ENCODE measurements around the gene HCRTR1.

Gene HCRTR1

DNA sequence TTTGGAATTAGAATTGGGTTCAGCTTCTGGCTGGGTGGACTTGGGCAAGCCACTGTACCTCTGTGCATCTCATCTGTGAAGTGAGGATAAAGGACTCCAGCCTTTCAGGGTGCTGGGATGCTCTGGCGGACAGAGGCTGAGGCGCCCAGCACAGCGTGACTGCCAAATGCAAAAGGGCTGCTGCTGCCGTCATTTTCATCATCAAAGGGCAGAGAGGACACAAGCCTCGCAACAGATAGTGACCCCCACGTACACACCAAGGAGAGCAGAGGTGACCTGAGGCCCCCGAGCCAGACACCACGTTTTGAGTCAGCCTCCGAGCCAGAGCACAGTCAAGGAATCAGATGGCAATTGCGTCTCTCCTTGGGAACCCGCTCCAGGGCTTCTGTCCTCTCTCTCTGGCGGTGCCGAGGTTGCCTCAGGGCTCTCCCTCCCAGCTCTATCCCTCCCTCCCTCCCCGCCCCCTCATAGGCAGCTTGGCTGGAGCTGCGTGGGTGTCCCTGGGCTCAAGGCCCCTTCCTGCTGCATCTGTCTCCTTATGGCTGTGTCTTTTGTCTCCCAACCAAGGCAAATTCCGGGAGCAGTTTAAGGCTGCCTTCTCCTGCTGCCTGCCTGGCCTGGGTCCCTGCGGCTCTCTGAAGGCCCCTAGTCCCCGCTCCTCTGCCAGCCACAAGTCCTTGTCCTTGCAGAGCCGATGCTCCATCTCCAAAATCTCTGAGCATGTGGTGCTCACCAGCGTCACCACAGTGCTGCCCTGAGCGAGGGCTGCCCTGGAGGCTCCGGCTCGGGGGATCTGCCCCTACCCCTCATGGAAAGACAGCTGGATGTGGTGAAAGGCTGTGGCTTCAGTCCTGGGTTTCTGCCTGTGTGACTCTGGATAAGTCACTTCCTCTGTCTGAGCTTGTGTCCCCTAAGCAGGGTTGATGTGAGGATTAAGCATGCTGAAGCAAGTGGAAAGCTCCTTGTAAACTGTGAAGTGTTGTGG is 9.0 kb downstream of the HCRTR1 start:
- ATAC-seq = no peak

DNA sequence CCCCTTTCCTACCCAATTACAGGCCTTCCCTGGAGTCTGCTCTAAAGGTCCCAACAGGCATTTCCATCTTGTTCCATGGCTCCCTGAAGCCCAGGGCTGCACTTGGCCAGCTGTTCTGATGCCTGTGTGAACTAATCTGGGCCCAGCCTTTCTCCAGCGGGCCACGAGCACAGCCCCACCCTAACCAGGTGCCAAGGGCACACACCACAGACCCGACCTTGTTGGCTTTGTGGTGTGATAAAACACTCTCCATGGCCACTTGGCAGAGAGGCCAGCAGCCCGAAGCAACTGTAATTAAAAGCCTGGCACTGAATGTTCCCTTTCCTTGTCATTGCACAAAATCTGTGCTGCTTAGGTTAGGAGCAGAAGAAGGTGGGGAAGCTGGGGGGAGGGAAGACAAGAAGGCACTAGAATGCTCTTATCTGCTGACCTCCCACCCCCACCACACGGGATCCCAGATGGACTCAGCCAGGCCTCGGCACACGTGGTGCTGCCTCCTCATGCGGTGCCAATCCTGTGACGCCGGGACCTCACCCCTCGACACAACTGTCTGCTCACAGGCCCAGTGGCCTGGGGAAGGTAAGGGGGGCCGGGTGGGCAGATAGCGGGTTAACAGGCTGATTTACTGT is 9.9 kb downstream of the HCRTR1 start:
- no peak for ATAC-seq

DNA sequence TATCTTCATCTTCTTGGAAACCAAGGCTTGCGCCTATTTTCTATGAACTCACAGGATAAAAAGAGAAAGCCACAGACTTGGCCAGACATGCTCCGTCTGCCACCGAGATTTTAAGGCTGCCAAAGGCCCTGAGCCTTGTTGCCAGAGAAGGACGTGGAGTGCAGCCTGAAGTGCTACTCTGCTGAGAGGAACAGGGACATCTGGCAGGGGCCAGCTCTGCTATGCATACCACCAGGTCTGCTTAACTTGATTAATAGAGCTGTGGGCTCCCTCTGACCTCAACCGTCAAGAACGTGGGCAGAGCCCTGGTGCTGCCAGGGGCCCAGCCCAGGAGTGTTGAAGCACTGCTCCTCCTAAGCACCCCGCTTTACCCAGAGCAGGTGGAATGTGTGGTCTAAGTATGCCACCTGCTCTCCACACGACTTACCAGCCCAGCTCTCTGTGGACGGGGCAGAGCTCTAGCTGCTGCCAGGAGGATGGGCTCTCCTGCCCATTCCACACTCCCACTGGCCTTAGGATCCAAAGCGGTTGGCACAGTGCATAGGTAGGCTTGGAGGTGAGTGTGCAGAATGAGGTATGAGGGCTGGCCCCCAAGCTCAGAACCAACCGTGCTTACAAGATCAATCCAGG is 10.6 kb downstream of the HCRTR1 start:
- no peak for ATAC-seq

DNA sequence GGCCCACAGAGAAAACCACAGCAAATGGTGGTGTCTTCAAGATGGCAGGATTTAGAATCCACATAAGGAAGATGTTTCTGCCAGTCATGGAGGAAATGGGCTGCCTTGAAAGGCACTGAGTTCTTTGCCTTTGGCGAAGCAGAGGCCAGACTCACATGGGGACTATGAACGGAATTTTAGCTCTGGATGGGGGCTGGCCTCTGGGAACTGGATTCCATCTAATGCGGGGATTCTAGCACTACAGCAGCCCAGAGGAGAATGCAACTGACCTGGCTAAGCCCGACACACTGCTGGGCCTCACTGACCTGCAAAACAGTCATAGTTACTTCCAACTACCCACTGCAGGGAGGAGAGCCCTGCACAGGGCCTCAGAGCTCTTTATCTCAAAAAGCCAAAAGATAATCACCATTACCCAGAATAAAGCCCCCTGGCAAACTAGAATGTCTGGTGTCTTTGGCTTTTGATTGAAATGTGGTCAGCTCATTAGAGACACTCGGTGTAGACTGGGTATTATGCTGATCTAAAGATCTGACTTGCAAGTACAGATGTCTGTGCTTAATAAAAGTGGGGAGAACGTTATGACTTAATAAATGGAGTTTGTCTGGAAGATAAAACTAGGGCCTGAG is 11.6 kb downstream of the HCRTR1 start:
- no peak for ATAC-seq

DNA sequence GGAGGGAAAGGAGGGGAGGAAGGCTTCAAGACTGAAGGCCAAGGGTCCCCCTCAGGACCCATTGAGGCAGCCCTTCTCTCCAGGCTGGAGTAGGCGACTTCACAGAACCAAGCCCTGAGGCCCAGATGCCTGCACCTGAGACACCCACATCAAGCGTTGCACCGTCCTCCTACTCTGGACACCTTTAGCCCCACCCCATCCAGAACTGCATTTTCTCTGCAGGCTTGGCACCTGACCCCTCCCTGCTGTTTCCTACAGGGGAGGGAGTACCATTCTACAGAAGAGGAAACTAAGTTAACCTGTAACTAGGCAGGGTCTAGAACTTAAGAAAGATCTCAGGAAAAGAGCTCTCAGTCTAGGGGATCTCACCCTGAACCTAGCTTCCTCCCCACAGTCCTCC is 15.2 kb downstream of the HCRTR1 start:
- ATAC-seq = no peak

DNA sequence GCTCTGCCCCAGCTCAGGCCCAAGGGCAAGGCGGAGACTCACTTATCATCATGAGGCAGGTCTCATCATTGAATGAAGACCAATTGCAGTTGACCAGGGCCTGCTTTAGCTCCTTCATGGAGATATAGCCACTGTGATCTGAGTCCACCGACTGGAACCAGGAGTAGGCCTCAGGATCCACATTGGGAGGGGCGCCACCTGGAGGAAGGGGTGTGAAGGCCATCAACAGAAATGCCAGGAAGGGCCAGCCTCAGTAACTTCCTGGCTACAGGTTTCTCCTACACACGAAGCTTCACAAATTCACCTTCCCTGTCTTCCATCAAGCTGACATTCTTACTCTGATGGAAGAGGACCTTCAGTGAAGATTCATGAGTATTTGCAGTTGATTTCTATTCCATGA is 15.6 kb downstream of the HCRTR1 start:
- ATAC-seq = no peak

DNA sequence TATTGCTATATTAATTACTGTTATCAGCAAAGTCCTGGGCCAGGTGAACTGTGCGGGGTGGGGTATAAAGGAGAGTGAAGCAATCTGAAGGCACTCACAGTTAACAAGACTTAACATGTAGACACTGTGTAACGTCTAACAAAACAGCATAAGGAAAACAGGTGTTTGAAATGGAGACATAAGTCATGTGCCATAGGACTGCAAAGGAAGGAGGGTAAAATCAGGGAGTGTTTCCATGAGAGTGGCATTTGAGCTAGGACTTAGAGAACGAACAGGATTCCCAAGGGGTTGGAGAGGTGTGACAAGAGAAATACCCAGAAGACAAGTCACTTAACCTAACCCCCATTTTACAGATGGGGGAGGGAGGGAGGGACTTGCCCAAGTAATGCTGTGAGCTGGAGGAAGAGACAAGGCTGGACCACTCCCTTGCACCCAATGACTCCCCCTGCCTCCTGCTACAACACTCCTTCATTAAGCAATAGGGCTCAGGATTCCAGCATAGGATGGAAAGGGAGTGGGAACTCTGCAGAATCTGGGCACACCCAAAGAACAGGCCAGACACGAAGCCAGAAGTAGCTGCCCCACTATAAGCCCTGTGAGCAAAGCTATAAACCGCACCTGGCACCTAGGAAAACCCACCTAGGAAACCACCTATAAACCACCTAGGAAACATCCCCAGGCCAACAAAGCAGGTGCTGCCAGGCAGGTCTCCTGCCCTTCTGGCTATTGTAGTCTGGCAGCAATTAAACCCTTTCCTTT is 20.6 kb downstream of the HCRTR1 start:
- no peak for ATAC-seq

DNA sequence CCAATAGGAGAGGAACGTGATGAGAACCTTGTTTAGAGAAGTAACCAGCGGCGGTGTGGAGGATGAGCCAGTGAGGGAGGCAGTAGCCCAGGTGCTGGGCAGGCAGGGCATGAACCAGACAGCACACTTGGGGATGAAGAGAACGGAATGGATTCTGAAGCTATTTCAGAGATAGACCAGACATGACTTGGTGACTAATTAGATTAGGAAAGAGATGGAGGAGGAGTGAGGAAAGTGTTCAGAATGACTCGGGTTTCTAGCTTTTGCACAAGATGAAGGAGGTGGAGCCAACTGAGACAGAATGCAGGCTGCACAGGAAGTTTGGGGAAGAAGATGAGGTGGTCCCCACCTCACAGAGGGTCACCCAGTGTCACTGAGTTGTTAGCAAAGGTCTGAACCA is 22.1 kb downstream of the HCRTR1 start:
- ATAC-seq = no peak

DNA sequence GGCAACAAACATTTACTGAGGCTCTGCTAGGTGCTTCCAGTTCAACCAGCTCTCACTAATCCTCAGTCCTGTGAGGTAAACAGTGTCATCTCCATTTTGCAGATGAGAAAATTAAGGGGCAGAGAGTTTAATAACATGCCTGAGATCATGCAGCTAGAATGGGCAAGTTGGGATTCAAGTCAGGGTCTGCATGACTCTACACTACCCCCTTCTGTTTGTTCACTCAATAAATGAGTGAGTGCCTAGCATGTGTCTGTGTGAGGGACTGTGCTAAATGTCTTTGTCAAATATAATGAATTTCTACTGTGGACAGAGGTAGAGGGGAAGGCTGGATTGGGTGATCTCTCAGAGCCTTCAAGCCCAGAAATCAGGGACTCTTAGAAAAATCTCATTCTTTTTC is 22.7 kb downstream of the HCRTR1 start:
- no peak for ATAC-seq

DNA sequence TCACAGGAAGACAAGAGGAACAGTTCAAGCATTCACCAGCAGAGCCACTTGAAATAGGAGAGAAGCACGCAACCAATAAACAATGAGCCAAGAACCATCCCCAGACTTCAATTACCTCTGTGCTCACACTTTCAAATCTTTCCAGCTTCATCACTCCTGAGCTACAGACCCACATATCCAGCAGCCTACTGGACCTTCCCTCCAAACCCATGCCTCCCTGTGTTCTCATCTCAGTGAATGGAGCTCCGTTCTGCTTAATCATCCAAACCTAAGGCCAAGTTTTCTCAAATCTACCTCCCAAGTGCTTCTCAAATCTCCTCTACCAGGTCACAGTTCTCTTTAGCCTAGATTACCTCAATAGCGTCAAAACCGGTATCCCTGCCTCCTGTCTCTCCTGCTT is 23.5 kb downstream of the HCRTR1 start:
- ATAC-seq = no peak

DNA sequence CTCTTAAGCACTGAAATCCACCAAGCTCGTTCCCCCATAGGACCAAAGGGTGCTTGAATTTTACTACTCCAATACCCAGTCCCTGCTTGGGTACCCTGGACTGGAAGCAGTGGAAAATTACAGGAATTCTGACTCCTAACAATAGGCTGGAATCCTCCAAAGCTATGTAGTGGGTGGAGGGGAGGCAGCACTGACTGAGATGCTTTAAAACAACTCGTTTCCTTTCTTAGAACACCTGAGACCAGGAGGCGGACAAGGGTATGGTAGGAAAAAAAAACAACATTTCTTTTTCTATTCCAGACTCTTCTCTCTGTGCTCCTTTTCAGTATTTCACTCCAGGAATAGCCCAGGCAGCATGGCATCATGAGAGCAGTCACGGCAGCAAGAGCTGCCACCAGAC is 24.9 kb downstream of the HCRTR1 start:
- ATAC-seq = no peak

DNA sequence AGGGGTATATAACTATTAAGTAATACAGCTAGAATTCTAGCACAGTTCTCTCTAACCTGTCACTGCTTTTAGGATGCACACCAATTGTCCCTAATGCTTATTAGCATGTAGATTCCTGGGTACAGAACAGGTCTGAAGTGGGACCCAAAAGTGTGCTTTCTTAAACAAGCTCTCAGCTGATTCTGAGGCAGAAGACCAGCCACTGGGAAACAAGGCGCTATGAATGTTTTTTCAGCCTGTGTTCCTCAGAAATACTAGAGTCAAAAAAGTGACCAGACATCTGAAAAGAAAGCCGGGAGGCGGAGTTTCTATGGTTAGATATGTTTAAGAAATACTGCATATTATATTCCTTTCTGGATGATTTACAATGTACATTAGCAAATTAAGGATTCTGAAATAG is 25.4 kb downstream of the HCRTR1 start:
- ATAC-seq = no peak

DNA sequence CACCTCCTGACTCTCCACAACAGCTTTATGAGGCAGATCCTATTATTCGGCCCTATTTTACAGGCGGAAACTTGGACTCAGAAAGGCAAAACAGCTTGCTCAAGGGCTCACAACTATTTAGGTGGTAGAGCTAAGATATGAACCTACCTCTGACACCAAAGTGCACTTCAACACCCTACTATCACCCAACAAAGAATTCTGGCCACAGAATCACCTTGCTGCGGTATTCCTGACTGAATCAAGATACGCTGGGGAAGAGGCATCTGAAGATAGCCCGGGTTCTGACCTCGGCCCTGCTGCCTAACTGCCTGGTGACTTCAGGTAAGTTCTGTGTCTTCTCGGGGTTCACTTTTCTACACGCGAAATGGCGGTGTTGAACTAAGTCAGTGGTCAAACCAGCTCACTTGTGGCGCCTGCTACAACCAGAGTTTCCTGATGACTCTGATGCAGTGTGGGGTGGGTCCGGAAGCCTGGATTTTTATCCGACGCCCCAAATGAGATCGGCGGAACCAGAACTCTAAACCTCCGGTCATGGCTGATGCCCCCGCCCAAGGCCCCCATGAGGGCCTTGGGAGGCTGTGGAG is 26.6 kb downstream of the HCRTR1 start:
- peak; percentile 40 to 42 for ATAC-seq

DNA sequence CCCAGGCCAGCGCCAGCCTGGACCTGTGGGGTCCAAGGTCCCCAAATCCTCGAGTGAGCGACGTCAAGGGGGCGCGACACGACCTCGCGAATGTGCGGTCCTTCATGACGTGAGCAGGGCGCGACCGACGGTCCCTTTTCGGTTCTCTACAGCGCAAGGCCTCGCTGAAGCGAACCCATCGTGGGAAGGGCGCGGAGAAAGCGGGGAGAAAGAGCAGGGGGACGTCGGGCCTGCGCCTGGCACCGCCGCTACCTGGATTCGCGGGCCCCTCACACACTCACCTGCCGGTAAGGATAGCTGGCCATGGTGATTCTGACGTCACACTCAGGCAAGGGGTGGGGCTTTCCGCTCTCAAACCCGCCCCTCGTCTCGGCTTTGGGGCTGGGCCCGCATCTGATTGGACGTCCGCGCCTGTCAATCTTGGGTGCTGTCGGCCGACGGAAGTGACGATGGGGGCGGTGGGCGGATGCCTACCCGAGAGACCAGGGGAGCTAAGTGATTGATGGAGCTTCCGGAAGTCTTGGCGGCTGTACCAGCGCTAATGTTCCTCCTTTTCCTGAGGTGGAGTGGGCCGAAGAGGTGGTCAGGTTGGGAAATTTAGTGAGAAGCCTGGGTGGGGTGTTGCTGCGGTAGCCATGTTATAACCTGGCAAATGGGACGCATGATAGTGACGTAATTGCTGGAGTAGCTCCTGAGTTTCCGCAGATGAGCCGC is 27.2 kb downstream of the HCRTR1 start, which contains the start of gene PEF1:
PEF1 (minus strand) TSS at position 317 of the 714 bp plus-strand sequence; CDS start at position 305, 12 bp downstream.
- ATAC-seq = peak; percentile 91 to 92

DNA sequence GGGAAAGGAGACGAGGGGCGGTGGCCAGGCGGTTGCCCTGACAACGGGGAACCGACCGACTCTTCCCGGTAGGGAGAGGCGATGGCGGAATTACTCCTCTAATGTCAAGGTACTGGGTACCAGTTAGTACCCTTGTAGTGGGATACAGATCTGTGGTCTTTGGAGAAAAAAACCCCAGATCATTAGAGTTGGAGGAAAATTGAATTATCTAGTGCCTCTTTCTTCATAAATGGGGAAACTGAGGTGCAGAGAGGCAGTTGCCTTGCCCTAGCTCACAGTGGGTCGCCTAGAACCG is 27.7 kb downstream of the HCRTR1 start:
- ATAC-seq = no peak

DNA sequence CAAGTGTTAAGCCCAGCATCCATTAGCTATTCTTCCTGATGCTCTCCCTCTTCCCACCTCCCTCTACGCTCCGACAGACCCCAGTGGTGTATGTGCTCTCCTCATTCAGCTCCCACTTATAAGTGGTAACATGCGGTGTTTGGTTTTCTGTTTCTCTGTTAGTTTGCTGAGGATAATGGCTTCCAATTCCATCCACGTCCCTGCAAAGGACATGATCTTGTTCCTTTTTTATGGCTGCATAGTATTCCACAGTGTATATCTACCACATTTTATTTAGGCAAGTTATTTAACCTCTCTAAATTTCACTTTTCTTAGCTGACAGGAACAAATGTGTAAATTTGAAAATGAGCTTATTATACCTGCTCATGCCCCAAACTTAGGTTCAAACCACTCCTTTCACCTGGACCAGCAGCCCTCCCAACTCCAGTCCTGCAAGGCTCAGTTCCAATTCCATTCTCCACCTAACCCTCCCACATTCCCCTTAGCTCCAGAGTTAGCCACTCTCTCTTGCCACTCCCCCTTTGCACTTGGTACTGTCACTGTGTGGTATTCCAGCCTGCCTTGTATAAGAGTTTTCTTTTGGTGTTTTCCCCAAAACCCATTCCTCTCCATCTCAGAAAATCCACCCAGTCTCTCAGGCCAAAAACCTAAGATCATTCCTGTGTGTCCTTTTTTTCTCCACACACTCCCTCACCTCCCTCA is 28.9 kb downstream of the HCRTR1 start:
- ATAC-seq = no peak

DNA sequence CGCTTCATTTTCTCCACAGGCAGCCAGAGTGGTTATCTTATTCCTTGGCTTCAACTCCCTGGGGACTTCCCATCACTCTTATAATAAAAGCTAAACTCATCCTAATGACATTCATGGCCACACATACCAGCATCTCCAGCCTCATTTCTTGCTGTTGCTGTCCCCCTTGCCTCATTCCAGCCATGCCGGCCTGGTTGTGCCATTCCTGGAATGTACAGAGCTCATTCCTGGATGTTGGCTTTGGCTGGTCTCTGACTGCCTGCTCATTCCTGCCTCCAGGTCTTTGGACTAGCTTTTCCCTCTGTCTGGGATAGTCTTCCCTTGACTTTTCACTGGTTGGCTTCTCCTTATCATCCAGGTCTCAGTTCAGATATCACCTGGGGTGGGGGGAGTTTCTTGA is 29.6 kb downstream of the HCRTR1 start:
- ATAC-seq = no peak

DNA sequence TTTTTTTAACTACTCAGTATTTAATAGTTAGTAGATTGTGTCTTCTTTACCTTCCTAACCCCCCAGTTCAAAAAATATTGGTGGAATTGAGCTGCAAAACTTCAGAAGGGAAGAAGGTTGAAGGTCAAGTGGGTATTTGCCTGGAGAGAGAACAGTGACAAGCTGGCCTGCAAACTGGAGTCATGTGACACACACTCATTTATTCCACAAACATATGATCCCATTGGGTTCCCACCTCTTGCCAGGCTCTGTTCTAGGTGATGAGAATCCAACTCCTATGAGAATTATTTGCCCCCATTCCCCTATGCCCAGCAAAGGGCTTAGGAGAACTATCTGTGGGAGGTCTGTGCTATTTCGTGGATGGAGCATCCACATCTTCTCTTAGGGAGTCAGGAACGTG is 30.7 kb downstream of the HCRTR1 start:
- ATAC-seq = no peak

DNA sequence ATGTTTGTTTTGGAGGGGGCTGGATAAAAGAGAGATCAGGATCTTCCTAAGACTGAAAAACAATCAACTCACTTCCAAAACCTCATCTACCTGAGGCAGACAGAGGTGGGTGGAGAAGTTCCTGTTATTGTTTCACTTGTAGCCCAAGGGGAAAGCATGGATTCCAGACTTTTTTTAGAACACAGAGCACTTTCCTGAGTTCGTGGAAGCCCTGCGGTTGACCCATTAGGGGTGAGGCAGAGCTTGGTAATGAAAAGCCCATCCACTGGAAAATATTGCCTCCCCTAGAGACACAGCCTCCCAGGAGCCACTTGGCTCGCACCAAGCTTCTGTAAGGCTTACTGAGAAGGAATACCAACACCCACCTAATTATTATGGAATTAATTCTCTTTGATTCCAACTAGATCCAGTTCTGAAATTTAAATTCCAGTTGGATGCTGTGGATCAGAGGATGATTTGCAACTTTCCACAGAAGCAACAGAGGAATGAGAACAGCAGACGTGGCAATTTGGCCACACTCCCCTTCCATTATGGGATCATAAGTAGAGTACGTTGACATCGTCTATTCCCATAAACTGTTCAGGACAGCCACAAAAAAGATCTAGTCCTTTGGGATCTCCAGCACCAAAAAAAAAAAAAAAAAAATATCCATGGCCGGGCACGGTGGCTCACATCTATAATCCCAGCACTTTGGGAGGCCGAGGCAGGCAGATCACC is 31.3 kb downstream of the HCRTR1 start:
- ATAC-seq = no peak
